Pons (tissue), 1 donor: ENCODE results near the gene ATXN7L1.

Source experiments
- DNase-seq: peaks from one replicate; pipeline ENCODE4 v3.0.0-alpha.2; 2016; ENCODE audit warnings: low spot score

The ATXN7L1 gene

DNA sequence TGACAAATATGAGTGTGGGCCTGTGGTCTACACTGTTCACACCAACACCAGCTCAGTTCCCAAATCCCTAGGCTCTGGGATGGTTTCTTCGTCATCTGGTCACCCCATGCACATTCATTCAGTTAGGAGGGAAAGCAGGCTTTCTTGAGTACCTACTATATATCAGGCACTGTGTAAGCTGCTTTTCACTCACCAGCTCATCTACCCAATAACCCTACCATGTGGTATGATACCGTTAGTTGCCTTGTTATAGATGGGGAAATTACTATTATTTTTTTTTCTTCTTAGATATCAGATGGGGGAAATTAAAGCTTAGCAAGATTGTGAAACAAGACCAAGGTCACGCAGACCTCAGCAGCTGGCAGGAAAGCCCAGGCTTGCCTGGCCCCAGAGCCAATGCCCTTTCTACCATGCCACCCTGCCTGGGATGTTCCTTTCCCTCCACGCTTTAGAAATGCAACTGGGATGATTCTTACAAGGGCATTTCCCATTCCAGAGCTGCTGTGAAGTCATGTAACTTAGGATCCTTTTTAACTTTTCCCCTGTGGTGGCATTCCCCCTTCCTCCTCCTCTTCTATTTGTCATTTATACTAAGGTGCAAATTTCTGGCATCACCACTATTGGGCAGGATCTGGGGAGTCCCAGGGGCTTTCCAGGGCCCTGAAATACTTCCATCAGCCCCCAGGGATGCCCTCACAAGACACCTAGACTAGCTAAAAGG is 202.0 kb downstream of the ATXN7L1 start:
- no peak for DNase-seq

DNA sequence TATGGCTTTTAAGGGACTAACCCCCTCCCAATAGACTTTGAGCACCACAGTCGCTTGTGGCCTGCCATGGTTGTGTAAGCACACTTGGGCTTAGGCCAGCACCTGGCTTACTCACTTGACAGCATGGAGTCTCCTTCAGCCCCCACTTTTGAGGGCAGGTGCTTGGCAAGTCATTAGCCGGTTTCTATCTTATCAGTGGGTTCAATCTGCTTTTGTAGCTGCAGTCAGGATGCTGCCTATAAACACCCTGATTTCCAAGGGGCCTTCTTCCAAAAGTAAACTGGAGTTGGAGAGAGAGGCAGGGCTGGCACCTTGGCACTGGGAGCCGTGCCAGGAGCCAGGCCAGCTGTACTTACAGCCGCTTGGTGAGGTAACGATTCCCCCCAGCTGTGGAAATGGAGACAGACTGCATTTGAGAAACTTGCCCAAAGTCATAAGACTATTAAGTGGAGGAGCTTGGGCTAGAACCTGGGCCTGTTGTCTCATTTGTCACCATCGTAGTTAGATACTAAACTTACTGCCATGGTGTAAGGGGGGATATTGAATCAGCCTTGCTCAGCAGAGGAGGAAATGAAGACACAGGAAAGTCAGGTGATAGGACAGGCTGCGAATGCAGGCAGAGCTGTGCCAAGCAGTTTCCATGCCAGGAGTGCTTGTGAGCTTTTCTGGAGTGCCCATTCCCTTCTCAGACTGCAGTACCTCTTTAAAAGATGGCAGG is 202.9 kb downstream of the ATXN7L1 start:
- DNase-seq, result no peak

DNA sequence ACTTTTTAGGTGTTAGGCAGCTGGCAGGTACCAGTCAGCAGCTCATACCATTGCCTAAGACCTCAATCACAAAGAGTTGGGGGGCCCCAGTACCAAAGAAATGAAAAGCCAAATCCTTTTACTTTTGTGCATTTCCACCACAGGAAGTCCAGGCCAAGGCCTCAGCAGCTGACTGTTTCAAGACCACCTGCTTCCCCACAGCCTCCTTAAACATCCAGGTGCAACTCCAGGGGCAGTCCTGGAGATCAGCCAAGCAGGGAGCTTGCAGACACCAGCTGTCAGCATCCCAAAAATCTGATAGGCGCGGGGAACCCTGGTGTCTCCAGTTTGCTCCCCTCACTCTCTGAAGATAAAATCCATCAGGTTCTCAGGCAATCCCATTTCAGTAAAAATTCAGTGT is 203.6 kb downstream of the ATXN7L1 start:
- DNase-seq, result no peak

DNA sequence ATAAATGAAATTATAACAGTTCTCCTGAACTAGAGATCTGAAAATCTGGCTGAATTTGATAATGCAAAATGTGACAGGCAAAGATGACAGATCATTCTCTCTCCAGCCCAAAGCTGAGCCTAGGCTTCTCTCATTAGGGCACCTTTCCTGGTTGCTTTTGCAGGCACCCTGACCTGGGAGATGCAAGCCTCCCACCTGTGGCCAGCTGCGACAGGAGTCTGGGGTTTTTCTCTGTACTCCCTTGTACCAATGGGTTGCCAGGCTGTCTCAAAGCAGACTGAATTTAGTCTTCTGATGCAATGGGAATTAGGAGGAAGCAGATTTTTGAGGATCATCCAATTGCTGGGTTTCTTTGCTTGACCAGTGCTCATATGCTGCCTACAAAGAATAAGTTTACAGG is 210.1 kb downstream of the ATXN7L1 start:
- no peak for DNase-seq

DNA sequence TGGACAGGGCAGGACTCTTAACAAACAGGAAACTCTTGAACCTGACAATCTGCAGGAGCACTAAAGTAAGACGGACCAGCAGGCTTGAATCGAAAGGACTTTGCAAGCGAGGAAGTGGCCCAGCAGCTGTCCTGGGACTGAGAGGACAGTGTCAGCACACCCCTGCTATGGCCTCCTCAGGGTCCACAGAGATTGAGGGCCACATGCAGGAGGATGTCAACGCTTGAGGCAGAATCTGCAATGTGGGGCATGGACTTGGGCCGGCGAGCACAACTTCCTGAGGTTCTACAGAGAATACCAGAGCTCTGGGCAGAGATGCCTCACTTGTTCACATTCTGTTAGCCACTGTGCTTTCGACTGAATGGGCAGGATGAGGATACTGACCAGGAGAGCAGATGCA is 210.7 kb downstream of the ATXN7L1 start:
- no peak for DNase-seq

DNA sequence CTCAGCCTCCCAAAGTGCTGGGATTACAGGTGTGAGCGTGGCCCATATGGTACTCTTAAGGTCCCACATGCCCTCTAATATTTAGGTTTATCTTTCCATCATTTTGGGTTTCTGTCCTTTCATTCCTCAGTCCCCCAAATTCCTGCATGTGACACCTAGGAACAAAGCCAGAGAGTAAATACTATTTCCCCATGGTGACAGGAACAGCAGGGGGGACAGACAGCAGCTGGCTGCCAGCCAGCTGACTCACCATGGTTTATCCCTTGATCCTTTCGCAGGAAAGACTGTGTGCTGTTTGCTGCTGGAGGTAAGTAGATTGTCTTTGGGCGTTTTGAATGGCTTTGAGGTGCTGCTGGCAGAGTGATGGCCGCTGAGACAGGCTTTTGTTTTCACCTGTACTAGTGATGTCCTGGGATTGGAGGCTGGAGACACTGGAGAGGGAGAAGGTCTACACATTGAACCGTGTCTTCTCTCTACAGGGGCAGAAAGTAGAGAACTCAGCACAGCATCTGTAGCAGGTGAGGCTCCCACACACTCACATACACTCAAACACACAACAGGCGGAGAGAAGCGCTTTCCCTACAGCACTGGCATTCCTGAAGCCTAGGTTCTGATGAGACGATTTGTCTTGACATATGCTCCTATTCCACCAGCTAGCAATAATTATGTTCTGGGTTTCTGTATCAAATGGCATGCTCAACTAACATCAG is 211.4 kb downstream of the ATXN7L1 start:
- no peak for DNase-seq

DNA sequence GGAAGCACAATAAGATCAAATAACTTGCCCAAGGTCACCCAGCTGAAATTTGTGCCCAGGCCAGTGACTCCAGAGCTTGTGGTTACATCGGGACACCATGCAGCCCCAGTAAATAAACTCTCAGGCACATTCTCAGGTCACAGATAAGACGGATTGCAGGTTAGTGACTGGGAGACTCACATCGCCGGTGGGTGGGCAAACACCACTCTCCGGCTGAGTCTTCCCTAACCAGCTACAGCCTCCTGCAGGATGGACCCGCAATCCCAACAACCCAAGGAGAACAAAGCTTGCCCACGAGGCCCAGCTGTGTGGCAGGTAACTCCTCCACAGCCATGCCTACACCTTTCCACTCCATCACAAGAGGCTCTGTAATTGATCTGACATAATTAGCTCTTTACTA is 213.4 kb downstream of the ATXN7L1 start:
- no peak for DNase-seq

DNA sequence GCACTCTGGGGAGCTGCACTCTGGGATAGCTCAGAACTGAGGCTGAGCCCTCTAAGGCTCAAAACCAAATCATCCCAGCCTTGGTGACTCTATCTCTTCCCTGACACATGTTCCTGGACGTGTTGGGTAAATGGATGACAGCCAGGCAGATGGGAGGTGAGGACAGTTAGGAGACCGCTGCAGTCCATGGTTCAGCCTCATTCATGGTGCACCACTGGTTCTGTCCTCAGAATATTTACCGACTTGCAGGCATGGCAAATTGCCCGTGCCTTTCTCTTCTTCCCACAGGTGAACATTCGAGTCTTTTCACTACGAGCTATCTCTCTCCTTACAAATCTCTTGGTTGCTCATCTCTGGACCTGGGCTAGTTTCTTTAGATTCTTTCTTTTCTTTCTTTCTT is 214.8 kb downstream of the ATXN7L1 start:
- DNase-seq, result no peak

DNA sequence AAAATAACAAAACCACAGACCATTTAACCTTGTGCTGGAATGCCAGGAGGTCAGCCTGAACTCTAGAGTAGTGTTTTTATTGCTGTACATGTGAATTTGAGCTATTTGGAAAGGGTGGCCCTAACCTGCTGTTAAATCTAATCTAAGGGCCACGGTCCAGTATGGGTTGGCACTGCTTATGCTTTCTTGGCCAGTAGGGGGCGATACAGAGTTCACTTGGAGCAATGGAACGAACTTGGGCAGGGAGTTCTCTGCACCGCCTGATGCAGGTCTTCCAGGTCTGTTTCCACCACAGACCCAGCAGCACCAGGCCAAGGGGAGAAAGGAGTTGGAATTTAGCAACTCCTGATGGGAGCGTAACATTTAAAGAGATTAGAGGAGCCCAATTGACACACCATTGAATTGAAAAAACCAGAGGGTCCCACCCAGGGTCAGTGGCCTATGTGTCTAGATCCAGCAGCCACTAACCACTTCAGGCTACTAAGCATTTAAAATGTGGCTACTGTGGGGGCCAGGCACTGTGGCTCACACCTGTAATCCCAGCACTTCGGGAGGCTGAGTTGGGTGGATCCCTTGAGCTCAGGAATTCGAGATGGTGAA is 219.4 kb downstream of the ATXN7L1 start:
- DNase-seq, result no peak

DNA sequence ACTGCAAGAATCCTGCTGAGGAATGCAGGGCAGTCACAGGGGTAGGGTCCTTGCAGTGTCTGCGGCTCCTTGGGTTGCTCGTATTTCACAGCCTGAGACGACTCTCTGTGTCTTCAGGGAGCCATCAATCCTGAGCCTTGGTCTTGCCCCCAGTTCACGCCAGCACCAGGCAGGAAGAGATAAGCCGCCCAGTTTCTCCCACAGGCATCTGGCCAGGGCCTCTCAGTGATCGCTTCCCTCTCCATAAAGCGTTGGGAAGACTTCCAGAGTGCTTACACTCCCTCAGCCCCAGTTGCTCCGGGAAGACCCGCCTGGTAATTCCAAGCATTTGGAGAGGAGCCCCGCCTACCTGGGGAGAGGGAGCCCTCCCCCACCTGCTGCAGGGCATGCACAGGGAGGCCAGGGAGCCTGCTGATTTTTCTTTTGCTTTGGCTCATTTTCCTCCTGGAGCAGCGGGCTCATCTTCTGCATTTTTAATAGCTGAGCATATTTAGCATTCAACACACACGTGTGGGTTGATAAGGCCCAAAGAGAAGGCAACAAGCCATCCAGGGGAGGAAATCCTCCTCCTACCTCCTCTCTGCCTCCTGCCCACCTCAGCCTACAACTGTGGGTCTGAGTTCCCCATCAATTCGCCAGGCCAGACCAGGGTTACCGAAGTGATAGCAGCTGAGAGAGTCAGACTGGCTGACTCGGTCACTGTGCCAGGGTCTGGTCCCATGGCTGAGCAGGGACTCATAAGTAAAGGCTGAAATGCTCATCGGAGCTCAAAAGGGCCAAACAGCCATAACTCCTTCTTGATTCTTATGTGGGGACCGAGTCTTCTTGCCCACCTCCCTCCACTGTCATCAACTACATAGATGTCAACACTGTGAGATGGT is 220.7 kb downstream of the ATXN7L1 start:
- DNase-seq, result no peak

DNA sequence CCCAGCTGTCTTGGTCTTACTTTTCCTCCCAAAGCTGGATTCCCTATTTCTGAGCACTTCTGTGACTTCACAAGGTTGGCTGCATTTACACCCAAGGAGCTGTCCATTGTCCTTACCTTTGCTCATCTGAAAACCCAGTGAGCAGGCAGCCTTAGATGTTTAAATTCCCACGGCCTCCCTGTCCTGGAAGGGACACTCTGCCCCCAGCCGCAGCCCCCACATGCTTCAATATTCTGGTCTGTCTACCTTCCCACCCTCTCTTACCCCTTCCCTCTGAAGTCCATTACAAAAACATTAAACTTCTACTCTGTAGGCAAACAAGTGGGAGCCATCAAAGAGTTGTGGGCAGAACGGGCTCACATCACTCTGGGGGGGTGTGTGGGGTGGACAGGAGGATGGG is 221.3 kb downstream of the ATXN7L1 start:
- DNase-seq, result no peak

DNA sequence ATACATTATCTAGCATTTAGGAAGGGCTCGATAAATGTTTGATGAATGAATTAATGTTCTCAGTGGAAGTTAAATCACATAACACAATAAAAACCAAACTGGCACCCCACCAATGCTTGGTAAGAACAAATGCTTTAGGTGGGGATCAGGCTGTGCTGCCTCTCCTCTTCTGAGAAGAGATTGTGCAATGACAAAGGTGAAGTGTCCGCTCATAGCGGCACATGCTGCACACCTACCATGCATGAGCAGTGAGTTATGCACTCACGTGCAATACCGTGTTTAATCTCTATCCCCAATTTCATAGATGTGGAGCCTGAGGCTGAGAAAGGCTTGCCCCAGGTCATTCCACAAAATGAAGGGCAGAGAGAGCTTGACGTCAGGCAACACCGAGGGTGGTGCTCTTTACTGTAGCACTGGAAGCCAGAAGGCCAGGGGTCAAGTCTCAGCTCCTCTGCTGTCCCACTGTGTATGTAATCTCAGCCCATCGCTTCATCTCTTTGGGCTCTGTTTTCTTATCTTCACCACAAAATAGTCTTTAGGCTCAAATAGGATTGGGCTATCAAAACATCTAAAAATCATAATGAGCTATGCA is 222.2 kb downstream of the ATXN7L1 start:
- DNase-seq, result no peak

DNA sequence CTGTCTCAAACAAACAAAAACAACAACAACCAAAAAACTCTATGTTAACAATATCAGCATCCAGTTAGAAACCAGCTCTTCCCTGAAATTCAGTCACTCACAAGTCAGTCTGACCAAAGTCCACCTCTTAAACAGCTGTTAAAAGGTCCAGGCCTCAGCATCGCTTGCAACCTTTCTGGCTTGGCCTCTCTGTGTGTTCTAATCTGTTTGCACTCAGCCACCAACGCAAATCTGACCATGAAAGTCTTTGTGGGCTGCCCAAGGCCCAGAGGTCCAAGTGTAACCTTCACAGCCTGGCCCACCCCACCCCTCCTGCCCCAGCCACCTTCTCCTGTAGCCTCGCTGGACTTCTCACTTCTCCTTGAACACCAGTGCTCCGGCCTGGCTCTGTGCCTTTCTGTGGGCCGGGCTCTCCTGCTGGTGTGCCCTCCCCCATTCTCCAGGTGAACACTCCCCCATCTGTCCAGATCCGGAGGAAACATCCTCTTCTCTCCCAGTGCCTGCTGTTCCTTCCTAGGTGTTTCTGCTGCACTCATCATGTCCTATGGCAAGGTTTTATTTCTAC is 222.9 kb downstream of the ATXN7L1 start:
- DNase-seq, result no peak

DNA sequence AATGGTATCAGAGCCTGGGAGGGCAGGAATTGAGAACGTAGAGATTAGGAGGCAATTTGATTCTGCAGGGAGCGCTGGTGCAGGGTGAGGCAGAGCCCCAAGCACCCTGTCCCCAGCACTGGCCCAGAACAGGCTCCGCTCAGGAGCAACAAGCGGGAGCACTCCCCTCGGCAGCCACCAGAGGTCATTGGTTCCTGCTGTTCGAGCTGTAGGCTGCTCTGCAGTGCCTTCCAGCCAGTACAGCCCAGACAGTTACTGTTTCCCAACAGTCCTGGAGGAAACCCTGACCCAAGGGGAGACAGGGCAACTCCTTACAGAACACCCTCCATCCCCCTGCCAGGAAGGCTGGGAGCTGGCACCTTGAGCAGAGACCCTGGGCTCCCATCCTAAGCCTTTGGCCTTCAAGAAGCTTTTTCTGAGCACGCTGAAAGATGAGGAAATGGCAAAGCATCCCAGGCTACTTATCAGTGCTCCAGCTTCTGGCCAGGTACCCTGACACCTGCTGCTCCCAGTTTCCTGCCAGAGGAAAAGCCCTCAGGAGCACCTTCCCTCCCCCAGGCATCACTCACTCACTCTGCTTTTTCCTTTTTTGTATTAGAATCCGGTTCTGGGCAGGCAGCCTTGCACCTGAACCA is 223.9 kb downstream of the ATXN7L1 start:
- peak; percentile 63 for DNase-seq

DNA sequence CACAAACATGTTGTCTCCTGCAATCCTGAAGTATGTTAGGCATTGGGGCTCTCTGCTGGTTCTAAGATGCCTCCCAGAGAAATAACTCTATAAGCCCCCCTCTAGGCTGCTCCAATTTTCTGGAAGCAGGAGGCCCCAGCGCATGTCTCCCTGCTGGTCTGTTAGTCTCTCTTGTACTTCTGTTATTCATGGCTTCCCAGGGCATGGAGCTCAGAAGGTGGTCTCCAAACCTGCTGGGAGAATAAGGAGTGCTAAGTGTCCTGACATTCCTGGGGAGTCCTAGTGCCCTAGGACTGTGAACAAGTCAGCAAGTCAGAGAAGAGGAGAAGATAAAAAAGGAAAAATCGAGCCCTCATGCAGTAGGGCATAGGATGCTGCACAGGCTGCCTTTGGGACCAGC is 224.6 kb downstream of the ATXN7L1 start:
- no peak for DNase-seq

DNA sequence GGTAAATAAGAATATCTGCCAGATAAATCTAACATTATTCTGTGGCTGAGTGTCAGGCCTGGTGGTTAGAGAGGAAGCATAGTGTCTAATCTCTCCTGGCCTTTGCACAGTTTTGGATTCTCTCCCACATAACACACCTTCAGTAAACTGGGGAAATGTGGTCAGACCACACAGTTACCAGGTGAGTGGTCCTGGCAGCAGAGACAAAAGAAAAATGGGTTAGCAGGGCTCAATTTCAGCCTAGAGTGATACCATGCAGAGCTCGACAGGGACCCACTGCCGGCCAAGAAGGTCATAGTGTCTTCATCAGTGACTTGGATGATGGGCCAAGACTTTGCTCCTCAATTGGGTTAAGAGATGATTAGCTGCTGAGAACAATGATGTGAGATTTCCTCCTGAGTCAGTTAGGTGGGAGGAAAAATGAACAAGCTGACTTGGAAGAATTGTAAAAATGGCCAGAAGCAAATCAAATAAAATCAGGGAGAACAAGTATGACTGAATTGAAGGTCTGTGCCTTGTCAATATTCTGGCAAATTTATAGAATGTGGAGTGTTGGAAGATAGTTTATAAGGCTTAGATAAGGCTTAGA is 225.9 kb downstream of the ATXN7L1 start:
- no peak for DNase-seq

DNA sequence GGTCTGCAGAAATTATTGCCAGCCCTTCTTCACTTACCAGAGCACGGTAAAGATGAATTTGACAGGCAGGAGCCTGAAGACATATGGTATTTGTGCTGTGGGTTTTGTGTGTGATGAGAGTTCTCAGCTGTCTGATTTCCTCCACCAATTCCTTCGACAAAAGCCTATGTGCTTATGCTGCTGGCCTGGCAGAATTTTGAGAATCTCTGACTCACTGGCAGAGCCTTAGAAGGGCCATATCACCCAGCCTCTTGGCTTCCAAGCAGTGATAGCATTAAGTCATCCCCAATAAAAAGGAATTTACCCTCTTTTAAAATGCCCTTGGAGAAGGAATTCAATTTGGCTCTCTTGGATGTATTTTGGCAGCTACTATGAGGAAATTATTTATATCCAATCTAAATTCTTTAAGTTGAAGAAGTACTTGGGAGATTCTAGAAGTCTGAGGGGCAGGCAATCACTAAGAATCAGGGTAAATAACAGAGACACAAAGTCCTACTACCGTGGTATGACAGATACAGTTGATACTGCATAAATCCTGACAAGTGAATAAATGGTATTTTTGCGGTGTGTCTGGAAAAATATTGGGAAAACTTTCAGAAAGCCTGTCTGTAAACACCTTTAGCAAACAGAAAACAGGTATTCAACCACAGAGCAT is 226.5 kb downstream of the ATXN7L1 start:
- no peak for DNase-seq

DNA sequence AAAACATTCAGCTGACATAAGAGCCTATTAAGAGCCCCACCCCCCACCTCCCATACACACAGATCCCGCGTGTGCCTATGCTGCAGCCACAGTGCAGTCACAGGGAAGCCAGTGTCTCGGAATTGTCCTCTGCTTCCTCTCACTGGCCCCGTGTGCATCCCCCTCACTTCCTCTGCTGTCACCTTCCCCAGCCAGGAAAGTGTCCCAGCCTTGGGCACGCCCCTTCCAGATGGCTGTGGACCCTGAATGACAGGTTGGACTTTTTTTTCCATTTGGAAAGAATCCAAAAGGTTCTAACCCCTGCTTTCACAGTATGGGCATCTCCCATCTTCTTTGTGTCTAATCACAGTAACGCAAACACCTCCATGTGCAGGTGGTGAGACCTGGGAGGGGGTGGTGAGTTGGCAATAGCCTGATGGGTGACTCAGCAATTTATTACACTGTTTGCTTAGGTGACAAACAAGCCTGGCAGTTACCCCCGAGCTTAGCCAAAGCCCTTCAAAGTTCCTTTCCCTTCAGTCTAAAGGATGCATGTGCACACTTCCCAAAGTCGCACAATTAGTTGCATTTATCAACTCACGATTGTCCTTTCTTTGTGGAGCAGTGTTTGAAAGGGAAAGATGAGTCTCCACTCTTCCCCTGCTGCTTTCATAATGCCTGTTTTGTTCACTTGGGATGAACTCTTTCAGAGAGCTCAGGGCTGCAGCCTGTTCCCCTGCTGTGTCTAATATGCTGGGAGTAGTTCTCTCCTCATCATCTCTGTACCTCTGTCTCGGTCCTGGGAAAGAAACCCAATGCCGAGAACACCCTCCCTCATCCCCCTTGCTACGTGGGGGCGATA is 227.6 kb downstream of the ATXN7L1 start:
- DNase-seq, result peak; percentile 82

DNA sequence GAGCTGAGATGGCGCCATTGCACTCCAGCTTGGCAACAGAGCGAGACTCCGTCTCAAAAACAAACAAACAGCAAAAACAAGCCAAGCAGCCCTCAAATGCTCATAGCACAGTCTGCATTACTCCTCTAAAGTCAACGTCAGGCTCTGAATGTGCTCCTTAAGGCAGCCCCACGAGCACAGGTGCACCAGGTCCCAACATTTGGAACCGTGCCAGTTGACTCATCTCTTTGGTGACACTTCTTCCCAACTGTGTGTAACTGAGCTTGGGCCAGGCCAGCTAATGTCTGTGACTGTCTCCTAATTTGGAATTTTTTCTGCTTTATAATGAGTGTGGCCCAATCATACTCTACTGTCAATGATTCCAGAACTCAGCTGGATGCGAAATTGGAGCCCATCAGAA is 228.8 kb downstream of the ATXN7L1 start:
- no peak for DNase-seq
